ENCODE measurements around the gene ERO1B.

Gene ERO1B

GRCh38 chr1:236297161-236297560 lies 15.4 kb upstream of the ERO1B start:
- no peak for DNase-seq (ENCODE audit: low spot score)

- DNase-seq (ENCODE audit: low spot score): no peak
Measured at GRCh38 chr1:236292425-236292824, 10.7 kb upstream of the ERO1B start.

- no peak for DNase-seq (ENCODE audit: low spot score)
Measured at GRCh38 chr1:236289492-236290131, 7.9 kb upstream of the ERO1B start.

GRCh38 chr1:236288620-236288976 lies 6.8 kb upstream of the ERO1B start:
- no peak for DNase-seq (ENCODE audit: low spot score)

- DNase-seq (ENCODE audit: low spot score): no peak
Measured at GRCh38 chr1:236287757-236288619, 6.2 kb upstream of the ERO1B start.

- DNase-seq (ENCODE audit: low spot score): no peak
Measured at GRCh38 chr1:236287356-236287755, 5.6 kb upstream of the ERO1B start.

- peak; percentile 12 for DNase-seq (ENCODE audit: low spot score)
Measured at GRCh38 chr1:236284291-236284721, 2.5 kb upstream of the ERO1B start.

GRCh38 chr1:236282719-236283118 lies 961 bp upstream of the ERO1B start:
- DNase-seq (ENCODE audit: low spot score): no peak

- DNase-seq (ENCODE audit: low spot score): no peak
Measured at GRCh38 chr1:236282425-236282716, 613 bp upstream of the ERO1B start.

GRCh38 chr1:236281198-236281653 lies 532 bp downstream of the ERO1B start:
- peak; percentile 58 for DNase-seq (ENCODE audit: low spot score)

GRCh38 chr1:236280438-236281197 lies 1.1 kb downstream of the ERO1B start:
- DNase-seq (ENCODE audit: low spot score): peak; percentile 17

- no peak for DNase-seq (ENCODE audit: low spot score)
Measured at GRCh38 chr1:236275586-236275985, 6.2 kb downstream of the ERO1B start.

GRCh38 chr1:236275061-236275460 lies 6.7 kb downstream of the ERO1B start:
- no peak for DNase-seq (ENCODE audit: low spot score)

GRCh38 chr1:236273358-236273757 lies 8.4 kb downstream of the ERO1B start:
- DNase-seq (ENCODE audit: low spot score): no peak

GRCh38 chr1:236269439-236269838 lies 12.3 kb downstream of the ERO1B start:
- peak; percentile 34 for DNase-seq (ENCODE audit: low spot score)

GRCh38 chr1:236261898-236262297 lies 19.9 kb downstream of the ERO1B start:
- DNase-seq (ENCODE audit: low spot score): no peak

GRCh38 chr1:236261033-236261432 lies 20.7 kb downstream of the ERO1B start:
- DNase-seq (ENCODE audit: low spot score): no peak

- no peak for DNase-seq (ENCODE audit: low spot score)
Measured at GRCh38 chr1:236259043-236259442, 22.7 kb downstream of the ERO1B start.

- no peak for DNase-seq (ENCODE audit: low spot score)
Measured at GRCh38 chr1:236258114-236258622, 23.6 kb downstream of the ERO1B start.

- no peak for DNase-seq (ENCODE audit: low spot score)
Measured at GRCh38 chr1:236257216-236257615, 24.5 kb downstream of the ERO1B start.

GRCh38 chr1:236253918-236254637 lies 27.7 kb downstream of the ERO1B start:
- DNase-seq (ENCODE audit: low spot score): no peak

- no peak for DNase-seq (ENCODE audit: low spot score)
Measured at GRCh38 chr1:236253119-236253518, 28.6 kb downstream of the ERO1B start.
